ENCODE data around the gene DTD1.

DTD1 gene

DNA sequence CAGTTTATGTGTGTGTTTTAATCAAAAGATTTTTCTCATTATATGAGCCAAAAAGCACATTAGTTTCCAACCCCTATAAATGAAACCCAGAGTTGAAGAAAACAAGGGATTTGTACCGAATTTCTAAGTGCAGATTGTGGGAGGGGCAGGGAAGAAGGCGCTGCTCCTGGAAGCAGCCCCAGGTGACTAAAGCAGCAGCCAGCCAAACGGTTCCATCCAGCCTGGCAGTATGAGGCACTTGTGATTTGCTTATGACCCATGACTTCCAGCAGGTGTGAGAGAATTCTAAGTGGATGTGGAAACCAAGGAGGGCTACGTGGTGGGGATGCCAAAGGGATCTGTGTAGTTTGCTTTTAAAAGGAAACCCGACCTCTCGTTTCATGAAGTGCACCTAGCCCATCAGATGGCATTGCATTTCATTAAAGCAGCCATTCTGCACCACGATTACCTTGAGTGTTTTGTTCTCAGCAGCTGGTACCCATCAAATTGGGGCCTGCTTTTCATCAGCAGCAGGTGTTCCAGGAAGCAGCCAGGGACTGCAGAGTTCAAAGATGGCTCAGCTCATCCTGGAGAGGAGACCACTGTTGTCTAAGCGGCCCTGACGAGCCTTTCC, 79.1 kb downstream of the DTD1 start:
- no peak overlapping the region for H3K4me3 ChIP-seq (ENCODE audit: low read depth, low read length)
- no peak for TF ChIP-seq MYC (IDR thresholded peaks at IDR 0.05; ENCODE audit: low read depth, low read length)
- no peak for TF ChIP-seq POLR2A (IDR thresholded peaks at IDR 0.05; ENCODE audit: extremely low read depth, insufficient read length)
- no peak for TF ChIP-seq CTCF (IDR thresholded peaks at IDR 0.05; ENCODE audit: low read depth, low read length)
- TF ChIP-seq, protein P1, sequence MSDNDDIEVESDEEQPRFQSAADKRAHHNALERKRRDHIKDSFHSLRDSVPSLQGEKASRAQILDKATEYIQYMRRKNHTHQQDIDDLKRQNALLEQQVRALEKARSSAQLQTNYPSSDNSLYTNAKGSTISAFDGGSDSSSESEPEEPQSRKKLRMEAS (IDR thresholded peaks at IDR 0.05; ENCODE audit: low read depth, low read length): no peak
- DNase-seq (ENCODE audit: low read depth): no peak

GRCh38 chr20:18669241-18670019, 81.6 kb downstream of the DTD1 start:
- H3K4me3 ChIP-seq (ENCODE audit: low read depth, low read length): no peak overlapping the region
- DNase-seq (ENCODE audit: low read depth): no peak
- TF ChIP-seq MYC (IDR thresholded peaks at IDR 0.05; ENCODE audit: low read depth, low read length) (no peak), POLR2A (IDR thresholded peaks at IDR 0.05; ENCODE audit: extremely low read depth, insufficient read length) (no peak), CTCF (IDR thresholded peaks at IDR 0.05; ENCODE audit: low read depth, low read length) (no peak)
- TF ChIP-seq, protein P1 (IDR thresholded peaks at IDR 0.05; ENCODE audit: low read depth, low read length): no peak

DNA sequence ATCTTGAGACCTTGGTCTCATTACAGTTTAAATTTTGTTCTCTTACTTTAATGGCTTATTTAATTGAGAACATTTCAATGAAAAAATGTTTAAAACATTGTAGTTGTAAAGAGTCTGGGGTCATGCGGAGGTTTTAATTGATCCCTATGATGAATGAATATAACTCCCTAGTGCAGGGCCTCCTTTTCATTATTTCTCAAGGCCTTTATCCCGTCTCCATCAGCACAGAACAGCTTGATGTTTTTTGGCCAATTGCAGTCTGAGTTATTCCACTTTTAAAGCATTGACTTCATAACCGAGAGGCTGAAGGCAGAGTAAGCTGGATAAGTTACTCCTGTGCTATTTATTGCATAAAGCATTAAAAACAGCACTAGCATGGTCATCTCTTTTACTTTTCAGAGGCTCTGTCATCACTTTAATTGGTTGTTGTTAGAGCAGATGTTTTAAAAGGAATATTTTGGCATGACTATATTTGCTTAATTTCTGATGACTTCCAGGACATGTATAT, 83.4 kb downstream of the DTD1 start:
- DNase-seq (ENCODE audit: low read depth): no peak
- no peak for TF ChIP-seq POLR2A (IDR thresholded peaks at IDR 0.05; ENCODE audit: extremely low read depth, insufficient read length)
- TF ChIP-seq, protein P1 (IDR thresholded peaks at IDR 0.05; ENCODE audit: low read depth, low read length): no peak
- TF ChIP-seq CTCF (IDR thresholded peaks at IDR 0.05; ENCODE audit: low read depth, low read length): no peak
- H3K4me3 ChIP-seq (ENCODE audit: low read depth, low read length): no peak overlapping the region

GRCh38 chr20:18672834-18673233, 85.0 kb downstream of the DTD1 start:
- TF ChIP-seq POLR2A (IDR thresholded peaks at IDR 0.05; ENCODE audit: extremely low read depth, insufficient read length) (no peak), MYC (IDR thresholded peaks at IDR 0.05; ENCODE audit: low read depth, low read length) (no peak), CTCF (IDR thresholded peaks at IDR 0.05; ENCODE audit: low read depth, low read length) (no peak)
- TF ChIP-seq, protein P1 (IDR thresholded peaks at IDR 0.05; ENCODE audit: low read depth, low read length): no peak

GRCh38 chr20:18676396-18676795, 88.5 kb downstream of the DTD1 start:
- no peak for TF ChIP-seq MYC (IDR thresholded peaks at IDR 0.05; ENCODE audit: low read depth, low read length)
- TF ChIP-seq POLR2A (IDR thresholded peaks at IDR 0.05; ENCODE audit: extremely low read depth, insufficient read length): no peak
- TF ChIP-seq CTCF (IDR thresholded peaks at IDR 0.05; ENCODE audit: low read depth, low read length): no peak
- TF ChIP-seq, protein P1 (IDR thresholded peaks at IDR 0.05; ENCODE audit: low read depth, low read length): no peak
- no peak for DNase-seq (ENCODE audit: low read depth)
- H3K4me3 ChIP-seq (ENCODE audit: low read depth, low read length): no peak overlapping the region

More at GRCh38 chr20:18672834-18673233, 85.0 kb downstream of the DTD1 start:
- DNase-seq (ENCODE audit: low read depth): no peak
- no peak overlapping the region for H3K4me3 ChIP-seq (ENCODE audit: low read depth, low read length)
